ENCODE data around the gene TXNRD2.

Gene TXNRD2

GRCh38 chr22:19980766-19981165 lies 39.1 kb upstream of the TXNRD2 start:
- FAIRE-seq (no peak), DNase-seq (ENCODE audit: insufficient read length, low spot score) (no peak)

- FAIRE-seq, result no peak
Measured at GRCh38 chr22:19979712-19980493, 38.3 kb upstream of the TXNRD2 start.

GRCh38 chr22:19978748-19979147 lies 37.1 kb upstream of the TXNRD2 start:
- FAIRE-seq, result no peak

More at GRCh38 chr22:19979712-19980493, 38.3 kb upstream of the TXNRD2 start:
- no peak for DNase-seq (ENCODE audit: insufficient read length, low spot score)

GRCh38 chr22:19977296-19978243 lies 36.0 kb upstream of the TXNRD2 start:
- FAIRE-seq (no peak), DNase-seq (ENCODE audit: insufficient read length, low spot score) (no peak)

More at GRCh38 chr22:19978748-19979147, 37.1 kb upstream of the TXNRD2 start:
- DNase-seq (ENCODE audit: insufficient read length, low spot score), result no peak

- FAIRE-seq (no peak), DNase-seq (ENCODE audit: insufficient read length, low spot score) (no peak)
Measured at GRCh38 chr22:19976671-19977070, 35.1 kb upstream of the TXNRD2 start.

- DNase-seq (ENCODE audit: insufficient read length, low spot score) (no peak), FAIRE-seq (no peak)
Measured at GRCh38 chr22:19975707-19976035, 34.1 kb upstream of the TXNRD2 start.

GRCh38 chr22:19974935-19975706 lies 33.5 kb upstream of the TXNRD2 start:
- FAIRE-seq, result no peak
- no peak for DNase-seq (ENCODE audit: insufficient read length, low spot score)

GRCh38 chr22:19974268-19974861 lies 32.7 kb upstream of the TXNRD2 start:
- DNase-seq (ENCODE audit: insufficient read length, low spot score), result peak; percentile 35
- peak; percentile 33 for FAIRE-seq

GRCh38 chr22:19973551-19974267 lies 32.1 kb upstream of the TXNRD2 start:
- no peak for FAIRE-seq
- no peak for DNase-seq (ENCODE audit: insufficient read length, low spot score)

GRCh38 chr22:19972652-19973550 lies 31.3 kb upstream of the TXNRD2 start:
- FAIRE-seq (no peak), DNase-seq (ENCODE audit: insufficient read length, low spot score) (no peak)

GRCh38 chr22:19972251-19972650 lies 30.6 kb upstream of the TXNRD2 start:
- DNase-seq (ENCODE audit: insufficient read length, low spot score), result no peak
- no peak for FAIRE-seq

GRCh38 chr22:19971276-19972124 lies 29.9 kb upstream of the TXNRD2 start:
- no peak for FAIRE-seq
- DNase-seq (ENCODE audit: insufficient read length, low spot score), result no peak

GRCh38 chr22:19970479-19971275 lies 29.1 kb upstream of the TXNRD2 start:
- FAIRE-seq, result no peak
- DNase-seq (ENCODE audit: insufficient read length, low spot score), result peak; percentile 72

- FAIRE-seq (no peak), DNase-seq (ENCODE audit: insufficient read length, low spot score) (no peak)
Measured at GRCh38 chr22:19970031-19970478, 28.4 kb upstream of the TXNRD2 start.

- no peak for DNase-seq (ENCODE audit: insufficient read length, low spot score)
- FAIRE-seq, result no peak
Measured at GRCh38 chr22:19969141-19969928, 27.7 kb upstream of the TXNRD2 start.

- DNase-seq (ENCODE audit: insufficient read length, low spot score), result no peak
Measured at GRCh38 chr22:19968450-19968891, 26.9 kb upstream of the TXNRD2 start.

More at GRCh38 chr22:19968450-19968891, 26.9 kb upstream of the TXNRD2 start:
- no peak for FAIRE-seq

All from HTR-8/SVneo (cell line).